Ovary (tissue), 9 donors: ENCODE measurements around the gene GPR158. TPM values are rescaled to one million over a fixed set of nuclear protein-coding genes. Genes with fewer than 3 reads are reported as not detected.
"Not testable (repeated sequence)": the region's sequence is repeated elsewhere in the genome, so short reads cannot be mapped to it uniquely, and the experiment has no call there.

Experiments
- DNase-seq, 5 donors: peaks; one replicate each; pipeline ENCODE4 v3.0.0-alpha.2; 2019 to 2020
- H3K27ac ChIP-seq, 2 donors: fragments of 200-600 bp; one replicate each; pipeline versions ENCODE4 v1.5.1 to v1.8.0; 2019 to 2022
- H3K27me3 ChIP-seq: fragments of 200-600 bp; one replicate; pipeline ENCODE4 v1.8.0; 2022
- H3K36me3 ChIP-seq: fragments of 200-600 bp; sonication (generic); one replicate; pipeline ENCODE4 v1.5.1; 2019
- H3K4me1 ChIP-seq: one replicate; pipeline ENCODE4 v1.8.1; 2013; ENCODE audit warnings: mild to moderate bottlenecking, moderate library complexity; ENCODE audit not compliant: insufficient read depth
- H3K4me3 ChIP-seq: fragments of 200-600 bp; sonication (generic); one replicate; pipeline ENCODE4 v1.5.1; 2017
- H3K9me3 ChIP-seq, 2 donors: fragments of 200-600 bp in 1 of 2; sonication (generic) in 1 of 2; one replicate each; pipeline versions ENCODE4 v1.5.1 to v1.8.1; 2013 to 2019; ENCODE audit warnings: mild to moderate bottlenecking in 1 of 2, moderate library complexity in 1 of 2
- EP300 ChIP-seq: sonication (generic); formaldehyde crosslinking; IDR thresholded peaks from one replicate; pipeline ENCODE4 v1.6.1; 2017; ENCODE audit warnings: antibody characterized with exemption
- POLR2A ChIP-seq: fragments of 450-650 bp; IDR thresholded peaks from one replicate; pipeline ENCODE4 v1.6.1; 2017; ENCODE audit warnings: antibody characterized with exemption, mild to moderate bottlenecking, moderate library complexity
- WGBS, 3 donors: extraction: QIAGEN DNeasy Blood & Tissue Kit in 1 of 3; methylation state at CpG; one replicate each; pipeline versions ENCODE4 v1.1.5 to v1.1.7; 2013 to 2017; 5-methylcytosine and 5-hydroxymethylcytosine counted together
- intact Hi-C, 4 donors: fragments of 100-400 bp; cut with DNase I; formaldehyde crosslinking; loops; one replicate each; pipeline versions ENCODE4 v1.11.0 to v1.15.1; 2022 to 2023
- polyA plus RNA-seq, 2 donors: library from polyadenylated mRNA; stranded (reverse); fragments of 200-250 nt in 1 of 2; fragments of 350-450 nt in 1 of 2; fragmentation: Illumina TruSeq in 1 of 2; extraction: RNeasy Lipid Tissue Mini Kit (QIAGEN cat#74804) in 1 of 2; gene quantifications; one replicate each; pipeline ENCODE4 v1.2.3, GENCODE V29; 2013 to 2014
- total RNA-seq, 7 donors: library from RNA; depleted of rRNA in 2 of 7; stranded (reverse); fragments of >200 nt in 2 of 7; fragmentation: NEBNext Ultra II Directional in 3 of 7; extraction: Animal tissue kit (Norgen Biotek cat#: 25700) in 3 of 7; gene quantifications; one replicate each; pipeline versions ENCODE4 v1.1.0 to v1.2.4, GENCODE V29; 2016 to 2023
- TF ChIP-seq, protein P1 (sequence below), 3 donors: fragments of 450-650 bp in 2 of 3; fragments of 200-600 bp in 1 of 3; IDR thresholded peaks; one replicate each; pipeline versions ENCODE4 v1.5.1 to v1.8.0; 2016 to 2022; ENCODE audit warnings: antibody characterized with exemption in 3 of 3, mild to moderate bottlenecking in 1 of 3
- donor health status: DM: no; HTN: no; CAD: no; lungs with moderate emphysema.
- donor health status: DM: no; HTN: no; CAD: no.
- donor health status: Bipolar disorder and iron deficiency.
- donor health status: DM: yes; HTN: yes; CAD: no.
- donor health status: DM: no; HTN: no; CAD: no.
- donor health status: DM: yes; HTN: yes; CAD: no.

The GPR158 gene
- total and polyA plus RNA-seq, 9 donors = 0.10 to 0.47 (median 0.17) TPM; not detected in 1

- DNase-seq = no peak
- no peak for TF ChIP-seq POLR2A
- TF ChIP-seq, protein P1, sequence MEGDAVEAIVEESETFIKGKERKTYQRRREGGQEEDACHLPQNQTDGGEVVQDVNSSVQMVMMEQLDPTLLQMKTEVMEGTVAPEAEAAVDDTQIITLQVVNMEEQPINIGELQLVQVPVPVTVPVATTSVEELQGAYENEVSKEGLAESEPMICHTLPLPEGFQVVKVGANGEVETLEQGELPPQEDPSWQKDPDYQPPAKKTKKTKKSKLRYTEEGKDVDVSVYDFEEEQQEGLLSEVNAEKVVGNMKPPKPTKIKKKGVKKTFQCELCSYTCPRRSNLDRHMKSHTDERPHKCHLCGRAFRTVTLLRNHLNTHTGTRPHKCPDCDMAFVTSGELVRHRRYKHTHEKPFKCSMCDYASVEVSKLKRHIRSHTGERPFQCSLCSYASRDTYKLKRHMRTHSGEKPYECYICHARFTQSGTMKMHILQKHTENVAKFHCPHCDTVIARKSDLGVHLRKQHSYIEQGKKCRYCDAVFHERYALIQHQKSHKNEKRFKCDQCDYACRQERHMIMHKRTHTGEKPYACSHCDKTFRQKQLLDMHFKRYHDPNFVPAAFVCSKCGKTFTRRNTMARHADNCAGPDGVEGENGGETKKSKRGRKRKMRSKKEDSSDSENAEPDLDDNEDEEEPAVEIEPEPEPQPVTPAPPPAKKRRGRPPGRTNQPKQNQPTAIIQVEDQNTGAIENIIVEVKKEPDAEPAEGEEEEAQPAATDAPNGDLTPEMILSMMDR (IDR thresholded peaks at IDR 0.05) = no peak
- no peak for TF ChIP-seq EP300
- intact Hi-C loops = no loop called here
- H3K9me3 ChIP-seq = no peaks in the 10 kb centered on the region
- 12 to 27% (median 16%) methylated on average over 3 of the region's 3 CpGs for WGBS, 3 donors
- no peaks in the 10 kb centered on the region for H3K36me3 ChIP-seq
- no peak overlapping the region for H3K4me3 ChIP-seq
- no peaks in the 10 kb centered on the region for H3K4me1 ChIP-seq
- H3K27me3 ChIP-seq = no peaks in the 10 kb centered on the region
- H3K27ac ChIP-seq = no peak overlapping the region
These were observed 152.5 kb downstream of the GPR158 start for GRCh38 chr10:25327273-25327672.

DNA sequence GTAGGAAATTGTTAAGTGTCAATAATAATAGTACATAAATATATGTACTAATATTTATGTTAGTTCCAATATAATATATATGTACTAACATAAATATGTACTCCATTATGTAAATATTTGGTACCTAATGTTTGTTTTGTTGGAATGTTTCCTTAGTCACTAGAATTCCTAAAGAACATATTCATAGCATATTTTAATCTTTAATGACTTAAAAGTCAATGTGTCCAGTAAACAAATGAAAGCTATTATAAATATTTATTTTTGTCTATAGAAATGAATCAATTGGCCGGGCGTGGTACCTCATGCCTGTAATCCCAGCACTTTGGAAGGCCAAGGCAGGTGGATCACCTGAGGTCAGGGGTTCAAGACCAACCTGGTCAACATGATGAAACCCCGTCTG lies 153.6 kb downstream of the GPR158 start:
- Histone ChIP-seq H3K36me3 (no peaks in the 10 kb centered on the region), H3K27ac (no peak overlapping the region), H3K4me1 (no peaks in the 10 kb centered on the region), H3K4me3 (no peak overlapping the region), H3K27me3 (no peaks in the 10 kb centered on the region), H3K9me3 (no peaks in the 10 kb centered on the region)
- 76 to 89% (median 89%) methylated on average over 3 of the region's 3 CpGs for WGBS, 3 donors
- intact Hi-C loops = no loop called here
- TF ChIP-seq EP300 = no peak
- TF ChIP-seq, protein P1 (IDR thresholded peaks at IDR 0.05) = no peak
- no peak for TF ChIP-seq POLR2A
- DNase-seq = no peak

GRCh38 chr10:25329587-25329986 lies 154.8 kb downstream of the GPR158 start:
- 87 to 94% (median 93%) methylated on average over 5 of the region's 5 CpGs for WGBS, 3 donors
- DNase-seq, H3K27ac ChIP-seq, H3K27me3 ChIP-seq, intact Hi-C loops, H3K9me3 ChIP-seq, H3K4me3 ChIP-seq, H3K36me3 ChIP-seq, H3K4me1 ChIP-seq: not testable (repeated sequence)

DNA sequence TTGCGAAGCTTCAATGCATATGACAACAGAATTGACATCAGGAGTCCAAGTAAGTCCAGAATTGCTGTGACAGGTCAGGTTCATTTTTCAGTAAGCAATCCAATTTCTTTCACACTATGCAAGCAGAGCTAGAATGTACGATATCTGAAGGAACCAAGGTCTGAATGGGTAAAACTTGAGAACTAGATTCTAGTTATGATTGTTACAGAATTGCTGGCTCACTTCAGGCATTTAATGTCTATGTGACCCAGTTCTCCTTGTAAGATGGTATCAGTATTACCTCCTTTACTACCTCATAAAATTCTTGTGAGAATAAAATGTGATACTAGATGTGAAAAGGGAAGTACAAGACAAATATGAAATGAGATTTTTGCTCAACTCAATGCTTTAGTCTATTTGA lies 159.6 kb downstream of the GPR158 start:
- intact Hi-C loops = no loop called here
- TF ChIP-seq EP300 (no peak), POLR2A (no peak)
- TF ChIP-seq, protein P1 (IDR thresholded peaks at IDR 0.05) = no peak
- Histone ChIP-seq H3K4me1 (no peaks in the 10 kb centered on the region), H3K9me3 (no peaks in the 10 kb centered on the region), H3K36me3 (no peaks in the 10 kb centered on the region), H3K27ac (no peak overlapping the region), H3K4me3 (no peak overlapping the region), H3K27me3 (no peaks in the 10 kb centered on the region)
- WGBS, 3 donors = 87 to 88% (median 87%) methylated on average over 2 of the region's 2 CpGs
- no peak for DNase-seq

- TF ChIP-seq POLR2A (no peak), EP300 (no peak)
- TF ChIP-seq, protein P1 (IDR thresholded peaks at IDR 0.05) = no peak
- no peaks in the 10 kb centered on the region for H3K4me1 ChIP-seq
- DNase-seq = no peak
- H3K4me3 ChIP-seq = no peak overlapping the region
- no peaks in the 10 kb centered on the region for H3K9me3 ChIP-seq
- H3K36me3 ChIP-seq = no peaks in the 10 kb centered on the region
- no peaks in the 10 kb centered on the region for H3K27me3 ChIP-seq
- no peak overlapping the region for H3K27ac ChIP-seq
- intact Hi-C loops = no loop called here
These were observed 161.5 kb downstream of the GPR158 start for GRCh38 chr10:25336330-25336729.
